B cell (primary cell): ENCODE data around the gene PIP4K2C. TPM values are rescaled to one million over a fixed set of nuclear protein-coding genes. Genes with fewer than 3 reads are reported as not detected.

Source experiments
- ATAC-seq: fragments of 200-7000 bp; cut with Tn5 transposase; one replicate; pipeline ENCODE4 v1.10.0; 2021; ENCODE audit warnings: low read depth, mild to moderate bottlenecking, moderate number of reproducible peaks, moderate library complexity
- CTCF ChIA-PET: fragments of 350-600 bp; sonication (Branson Sonifier 250); formaldehyde crosslinking; loops from one replicate; lab custom pipeline; 2021; ENCODE audit warnings: antibody characterized with exemption, inconsistent platforms; lab: Charles Lee
- POLR2A ChIA-PET: fragments of 350-600 bp; sonication (Branson Sonifier 250); formaldehyde crosslinking; loops from one replicate; lab custom pipeline; 2021; ENCODE audit warnings: antibody characterized with exemption; lab: Charles Lee
- DNase-seq: peaks from one replicate; pipeline ENCODE4 v3.0.0; 2013
- H2AFZ ChIP-seq: 2 replicates; pipeline ENCODE4 v1.6.1; 2012; ENCODE audit warnings: mild to moderate bottlenecking, low read depth, low read length; ENCODE audit not compliant: insufficient read depth, poor library complexity, severe bottlenecking
- H3K27ac ChIP-seq, 2 donors: 1 replicate in 1 of 2; 2 replicates in 1 of 2; pipeline ENCODE4 v1.5.1; 2012 to 2013; ENCODE audit warnings: low read length in 2 of 2, mild to moderate bottlenecking in 2 of 2, moderate library complexity in 1 of 2
- H3K27me3 ChIP-seq, 4 experiments: fragments of 200-600 bp in 1 of 4; sonication (generic) in 1 of 4; replicated peaks in 1 of 4; 1 replicate in 2 of 4; 2 replicates in 2 of 4; pipeline versions ENCODE4 v1.6.1 to v1.7.0; 2013 to 2016; ENCODE audit warnings: low read length in 3 of 4, mild to moderate bottlenecking in 2 of 4, mixed read lengths in 1 of 4, moderate library complexity in 1 of 4; ENCODE audit not compliant: insufficient read depth in 4 of 4, control insufficient read depth in 3 of 4; ENCODE audit errors: control extremely low read depth in 1 of 4
- H3K36me3 ChIP-seq, 2 experiments: replicated peaks in 1 of 2; 1 replicate in 1 of 2; 2 replicates in 1 of 2; pipeline versions ENCODE4 v1.6.1 to v1.7.1; 2013; ENCODE audit warnings: low read length in 1 of 2; ENCODE audit not compliant: insufficient read depth in 2 of 2, control insufficient read depth in 1 of 2; ENCODE audit errors: control extremely low read depth in 1 of 2, extremely low read depth in 1 of 2
- H3K4me1 ChIP-seq, 2 donors: fragments of 200-600 bp in 1 of 2; sonication (generic) in 1 of 2; 1 replicate in 1 of 2; 2 replicates in 1 of 2; pipeline versions ENCODE4 v1.5.1 to v1.6.1; 2013 to 2017; ENCODE audit warnings: low read length in 2 of 2; ENCODE audit not compliant: control insufficient read depth in 2 of 2, insufficient read depth in 2 of 2
- H3K4me2 ChIP-seq: replicated peaks from 2 replicates; pipeline ENCODE3; 2012; ENCODE audit warnings: mild to moderate bottlenecking, low read depth, low read length; ENCODE audit not compliant: poor library complexity, severe bottlenecking
- H3K4me3 ChIP-seq, 5 experiments: fragments of 200-600 bp in 1 of 5; sonication (generic) in 1 of 5; 1 replicate in 3 of 5; 2 replicates in 2 of 5; pipeline versions ENCODE4 v1.5.1 to v1.7.0; 2011 to 2016; ENCODE audit warnings: low read length in 4 of 5, mild to moderate bottlenecking in 4 of 5, low read depth in 2 of 5, control low read depth in 1 of 5, moderate library complexity in 1 of 5; ENCODE audit not compliant: insufficient read depth in 1 of 5; ENCODE audit errors: control extremely low read depth in 1 of 5, extremely low read depth in 1 of 5
- H3K79me2 ChIP-seq: fragments of 200-600 bp; sonication (generic); one replicate; pipeline ENCODE4 v1.6.0; 2016; ENCODE audit warnings: low read length; ENCODE audit not compliant: control insufficient read depth, insufficient read depth
- H3K9ac ChIP-seq: fragments of 200-600 bp; sonication (generic); 2 replicates; pipeline ENCODE4 v1.6.1; 2017; ENCODE audit warnings: mild to moderate bottlenecking, low read length, moderate library complexity
- H3K9me3 ChIP-seq, 3 donors: one replicate each; pipeline versions ENCODE4 v1.6.1 to v1.7.1; 2013; ENCODE audit warnings: low read length in 2 of 3; ENCODE audit not compliant: control insufficient read depth in 2 of 3, insufficient read depth in 1 of 3; ENCODE audit errors: control extremely low read depth in 1 of 3
- H4K20me1 ChIP-seq: 2 replicates; pipeline ENCODE4 v1.6.0; 2012; ENCODE audit warnings: mild to moderate bottlenecking, low read length; ENCODE audit not compliant: insufficient read depth, control insufficient read depth, poor library complexity, severe bottlenecking
- H3K27ac Mint-ChIP-seq: one replicate; pipeline ENCODE4 v1.8.0; 2021; ENCODE audit warnings: mixed read lengths
- H3K27me3 Mint-ChIP-seq: one replicate; pipeline ENCODE4 v1.8.0; 2021; ENCODE audit warnings: mixed read lengths
- H3K4me1 Mint-ChIP-seq: one replicate; pipeline ENCODE4 v1.8.0; 2021; ENCODE audit warnings: mixed read lengths
- H3K4me3 Mint-ChIP-seq: one replicate; pipeline ENCODE4 v1.8.0; 2021; ENCODE audit warnings: mixed read lengths
- H3K9me3 Mint-ChIP-seq: one replicate; pipeline ENCODE4 v1.8.0; 2022; ENCODE audit warnings: mixed read lengths; ENCODE audit not compliant: insufficient read depth
- EZH2 ChIP-seq: IDR thresholded peaks from 2 replicates; pipeline ENCODE4 v1.6.1; 2012; ENCODE audit warnings: borderline replicate concordance, low read depth, mild to moderate bottlenecking, moderate library complexity, low read length; ENCODE audit not compliant: insufficient read depth, poor library complexity, severe bottlenecking
- WGBS: methylation state at CpG from one replicate; pipeline ENCODE4 v1.1.5; 2013; ENCODE audit warnings: missing lambda C conversion rate; ENCODE audit not compliant: insufficient coverage; 5-methylcytosine and 5-hydroxymethylcytosine counted together
- intact Hi-C: fragments of 100-400 bp; cut with micrococcal nuclease; formaldehyde crosslinking; loops from one replicate; pipeline ENCODE4 v1.10.0; 2022
- polyA plus RNA-seq: library from polyadenylated mRNA; depleted of rRNA; stranded (reverse); fragments of >200 nt; gene quantifications from 2 replicates; pipeline ENCODE4 v1.2.3, GENCODE V29; 2012
- total RNA-seq, 2 donors: library from RNA; stranded (reverse); fragments of 120-200 nt in 1 of 2; gene quantifications; 1 replicate in 1 of 2; 2 replicates in 1 of 2; pipeline versions ENCODE4 v1.2.3 to v1.2.4, GENCODE V29; 2013 to 2022
- TF ChIP-seq, protein P1 (sequence below): fragments of 200-600 bp; IDR thresholded peaks from one replicate; pipeline ENCODE4 v1.8.0; 2022; ENCODE audit warnings: antibody characterized with exemption, mild to moderate bottlenecking

PIP4K2C gene
- total and polyA plus RNA-seq, 2 donors (not counting 1 experiment from before 2014, with no cell fraction given), result 20.1 to 21.3 TPM

DNA sequence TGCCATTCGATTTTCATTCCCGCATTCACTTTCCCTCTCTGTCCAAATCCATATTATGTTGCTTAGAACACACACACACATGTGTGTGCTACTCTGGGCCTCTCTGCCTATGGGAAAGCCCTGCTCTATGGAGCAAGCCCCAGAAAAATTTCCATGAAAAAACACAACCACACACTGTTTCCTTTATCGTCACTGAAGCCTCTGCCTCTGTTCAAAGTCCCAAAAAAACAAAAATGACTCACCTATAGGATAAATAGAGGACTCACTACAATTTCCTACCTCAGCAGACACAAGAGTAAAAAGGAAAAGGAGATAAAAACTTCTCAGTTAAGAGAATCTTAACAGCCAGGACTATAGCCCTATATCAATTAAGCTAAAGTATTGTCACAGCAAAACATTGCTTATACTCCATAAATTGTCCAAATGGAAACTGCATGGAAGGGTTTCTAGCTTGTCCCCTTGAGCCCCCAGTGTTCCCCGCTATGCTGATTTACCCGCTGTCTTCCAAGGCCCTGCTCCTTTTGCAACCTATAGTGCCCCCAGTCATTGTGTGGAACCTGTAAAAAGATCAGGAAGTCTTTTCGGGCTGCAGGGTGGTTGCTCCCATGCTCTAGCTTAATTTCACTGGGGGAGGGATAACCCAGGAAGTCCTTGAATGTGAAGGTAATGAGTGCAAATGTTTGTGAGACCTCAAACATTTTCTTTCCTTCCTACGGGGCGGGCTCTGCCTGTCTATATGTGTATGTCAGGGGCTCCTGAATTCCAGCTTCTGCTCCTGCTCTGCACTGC lies 11.1 kb upstream of the PIP4K2C start:
- peaks cover 14% of the 10 kb centered on the region for H3K27me3 Mint-ChIP-seq
- intact Hi-C loops, result no loop called here

DNA sequence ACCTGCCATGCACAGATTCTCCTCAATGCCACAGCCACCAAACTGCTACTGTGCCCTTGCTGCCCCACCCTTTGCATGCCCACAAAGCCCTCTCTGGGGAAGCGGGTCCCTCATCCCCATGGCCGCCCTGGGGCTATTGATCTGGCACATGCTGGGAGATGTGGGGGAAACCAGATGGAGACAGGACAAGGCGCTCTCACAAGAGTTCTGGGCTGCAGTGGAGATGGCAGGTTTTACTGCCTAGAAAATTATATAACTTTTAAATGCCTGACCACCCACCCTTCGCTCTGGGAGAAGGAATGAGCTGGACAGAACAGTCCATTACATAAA lies 10.6 kb upstream of the PIP4K2C start:
- Mint-ChIP-seq H3K27ac (no peak overlapping the region), H3K4me3 (no peak overlapping the region), H3K9me3 (no peaks in the 10 kb centered on the region), H3K27me3 (peaks cover 14% of the 10 kb centered on the region), H3K4me1 (peaks cover 2% of the 10 kb centered on the region)
- H3K36me3 ChIP-seq, result no peaks in the 10 kb centered on the region
- H3K27me3 ChIP-seq, result peaks cover 0 to 34% (median 5%) of the 10 kb centered on the region in 4 experiments
- no peak overlapping the region for H3K9ac ChIP-seq
- H3K79me2 ChIP-seq, result no peaks in the 10 kb centered on the region
- H4K20me1 ChIP-seq, result no peaks in the 10 kb centered on the region
- peaks cover 0 to 3% of the 10 kb centered on the region in 2 donors for H3K4me1 ChIP-seq
- POLR2A ChIA-PET, result no interaction called here
- no peak overlapping the region for H2AFZ ChIP-seq
- TF ChIP-seq EZH2, result no peak
- TF ChIP-seq, protein P1, sequence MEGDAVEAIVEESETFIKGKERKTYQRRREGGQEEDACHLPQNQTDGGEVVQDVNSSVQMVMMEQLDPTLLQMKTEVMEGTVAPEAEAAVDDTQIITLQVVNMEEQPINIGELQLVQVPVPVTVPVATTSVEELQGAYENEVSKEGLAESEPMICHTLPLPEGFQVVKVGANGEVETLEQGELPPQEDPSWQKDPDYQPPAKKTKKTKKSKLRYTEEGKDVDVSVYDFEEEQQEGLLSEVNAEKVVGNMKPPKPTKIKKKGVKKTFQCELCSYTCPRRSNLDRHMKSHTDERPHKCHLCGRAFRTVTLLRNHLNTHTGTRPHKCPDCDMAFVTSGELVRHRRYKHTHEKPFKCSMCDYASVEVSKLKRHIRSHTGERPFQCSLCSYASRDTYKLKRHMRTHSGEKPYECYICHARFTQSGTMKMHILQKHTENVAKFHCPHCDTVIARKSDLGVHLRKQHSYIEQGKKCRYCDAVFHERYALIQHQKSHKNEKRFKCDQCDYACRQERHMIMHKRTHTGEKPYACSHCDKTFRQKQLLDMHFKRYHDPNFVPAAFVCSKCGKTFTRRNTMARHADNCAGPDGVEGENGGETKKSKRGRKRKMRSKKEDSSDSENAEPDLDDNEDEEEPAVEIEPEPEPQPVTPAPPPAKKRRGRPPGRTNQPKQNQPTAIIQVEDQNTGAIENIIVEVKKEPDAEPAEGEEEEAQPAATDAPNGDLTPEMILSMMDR, result no peak
- intact Hi-C loops, result no loop called here
- 89% methylated on average over 1 of the region's 4 CpGs for WGBS
- H3K9me3 ChIP-seq, result no peaks in the 10 kb centered on the region
- no peak overlapping the region for H3K27ac ChIP-seq
- no peak overlapping the region for H3K4me3 ChIP-seq
- DNase-seq (no peak), ATAC-seq (no peak)
- H3K4me2 ChIP-seq, result no peak overlapping the region
- CTCF ChIA-PET, result interaction anchor here (0.8 to 7.2 kb wide), 7 partner anchors 9 to 58 kb away, joined by 3 to 122 read pairs (median 4); partner anchors contain the start of genes ARHGEF25 and B4GALNT1

More for the DNA sequence above, 11.1 kb upstream of the PIP4K2C start:
- Histone ChIP-seq H3K36me3 (no peaks in the 10 kb centered on the region), H3K4me3 (no peak overlapping the region), H2AFZ (no peak overlapping the region), H3K4me2 (no peak overlapping the region), H3K27ac (no peak overlapping the region), H3K9me3 (no peaks in the 10 kb centered on the region), H3K27me3 (peaks cover 0 to 31% (median 5%) of the 10 kb centered on the region in 4 experiments), H3K79me2 (no peaks in the 10 kb centered on the region), H3K4me1 (peaks cover 0 to 3% of the 10 kb centered on the region in 2 donors), H4K20me1 (no peaks in the 10 kb centered on the region), H3K9ac (no peak overlapping the region)
- H3K4me3 Mint-ChIP-seq, result no peak overlapping the region
- ATAC-seq, result no peak
- ChIA-PET CTCF (interaction anchor here (0.8 to 7.2 kb wide), 7 partner anchors 9 to 58 kb away, joined by 3 to 122 read pairs (median 4); partner anchors contain the start of genes ARHGEF25 and B4GALNT1), POLR2A (no interaction called here)
- TF ChIP-seq, protein P1, result no peak
- TF ChIP-seq EZH2, result no peak
- H3K27ac Mint-ChIP-seq, result no peak overlapping the region
- DNase-seq, result no peak
- H3K9me3 Mint-ChIP-seq, result no peaks in the 10 kb centered on the region
- 96% methylated on average over 5 of the region's 8 CpGs for WGBS
- peaks cover 2% of the 10 kb centered on the region for H3K4me1 Mint-ChIP-seq
